ENCODE results near the gene PRKCZ. TPM values are rescaled to one million over a fixed set of nuclear protein-coding genes. Genes with fewer than 3 reads are reported as not detected.

Gene PRKCZ
- total RNA-seq, 1 experiment from 2014 or later = 45.9 TPM

DNA sequence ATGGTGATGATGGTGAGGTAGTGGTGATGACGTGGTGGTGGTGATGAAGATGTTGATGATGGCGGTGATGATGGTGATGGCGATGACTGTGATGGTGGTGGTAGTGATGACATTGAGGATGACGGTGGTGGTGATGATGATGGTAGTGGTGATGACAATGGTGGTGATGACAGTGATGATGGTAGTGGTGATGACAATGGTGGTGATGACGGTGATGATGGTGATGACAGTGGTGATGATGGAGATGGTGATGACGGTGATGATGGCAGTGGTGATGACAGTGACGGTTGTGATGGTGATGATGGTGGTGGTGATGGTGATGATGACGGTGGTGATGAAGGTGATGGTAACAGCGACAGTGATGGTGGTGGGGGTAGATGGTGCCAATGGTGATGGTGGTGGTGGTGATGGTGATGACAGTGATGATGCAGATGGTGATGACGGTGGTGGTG lies 105.0 kb downstream of the PRKCZ start:
- peaks cover 28% of the 10 kb centered on the region for H3K36me3 Mint-ChIP-seq (ENCODE audit: insufficient read depth, unreplicated experiment)
- intact Hi-C loops (cut with micrococcal nuclease; ENCODE audit: unreplicated experiment) = no loop called here
- DNase-seq = no peak
- Histone ChIP-seq H3K4me1 (no peaks in the 10 kb centered on the region), H3K27me3 (replicated peaks; ENCODE audit: control insufficient read depth, insufficient read depth, low read length) (no peaks in the 10 kb centered on the region), H3K36me3 (ENCODE audit: control insufficient read depth, insufficient read depth, low read length) (peaks cover 2% of the 10 kb centered on the region), H3K9me3 (no peaks in the 10 kb centered on the region), H3K4me3 (ENCODE audit: low read depth, low read length) (no peak overlapping the region)
- H3K4me1 Mint-ChIP-seq (ENCODE audit: low read depth, unreplicated experiment) = no peaks in the 10 kb centered on the region
- no peaks in the 10 kb centered on the region for H3K27me3 Mint-ChIP-seq (ENCODE audit: insufficient read depth, unreplicated experiment)
- BruUV-seq (replicated peaks) = no TSS peak
- H3K9me3 Mint-ChIP-seq (ENCODE audit: unreplicated experiment) = peaks cover 13% of the 10 kb centered on the region
- H3K4me3 Mint-ChIP-seq (ENCODE audit: unreplicated experiment) = no peak overlapping the region
- H3K27ac Mint-ChIP-seq (ENCODE audit: unreplicated experiment) = peak overlapping the region; percentile 18
- POLR2A ChIA-PET = no interaction called here
- TF ChIP-seq, protein P1, sequence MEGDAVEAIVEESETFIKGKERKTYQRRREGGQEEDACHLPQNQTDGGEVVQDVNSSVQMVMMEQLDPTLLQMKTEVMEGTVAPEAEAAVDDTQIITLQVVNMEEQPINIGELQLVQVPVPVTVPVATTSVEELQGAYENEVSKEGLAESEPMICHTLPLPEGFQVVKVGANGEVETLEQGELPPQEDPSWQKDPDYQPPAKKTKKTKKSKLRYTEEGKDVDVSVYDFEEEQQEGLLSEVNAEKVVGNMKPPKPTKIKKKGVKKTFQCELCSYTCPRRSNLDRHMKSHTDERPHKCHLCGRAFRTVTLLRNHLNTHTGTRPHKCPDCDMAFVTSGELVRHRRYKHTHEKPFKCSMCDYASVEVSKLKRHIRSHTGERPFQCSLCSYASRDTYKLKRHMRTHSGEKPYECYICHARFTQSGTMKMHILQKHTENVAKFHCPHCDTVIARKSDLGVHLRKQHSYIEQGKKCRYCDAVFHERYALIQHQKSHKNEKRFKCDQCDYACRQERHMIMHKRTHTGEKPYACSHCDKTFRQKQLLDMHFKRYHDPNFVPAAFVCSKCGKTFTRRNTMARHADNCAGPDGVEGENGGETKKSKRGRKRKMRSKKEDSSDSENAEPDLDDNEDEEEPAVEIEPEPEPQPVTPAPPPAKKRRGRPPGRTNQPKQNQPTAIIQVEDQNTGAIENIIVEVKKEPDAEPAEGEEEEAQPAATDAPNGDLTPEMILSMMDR (IDR thresholded peaks at IDR 0.05; ENCODE audit: insufficient read depth in 1 of 2, low read depth in 1 of 2, low read length in 1 of 2, severe bottlenecking in 1 of 2, unreplicated experiment in 1 of 2) = no peak
- CTCF ChIA-PET = no interaction called here

DNA sequence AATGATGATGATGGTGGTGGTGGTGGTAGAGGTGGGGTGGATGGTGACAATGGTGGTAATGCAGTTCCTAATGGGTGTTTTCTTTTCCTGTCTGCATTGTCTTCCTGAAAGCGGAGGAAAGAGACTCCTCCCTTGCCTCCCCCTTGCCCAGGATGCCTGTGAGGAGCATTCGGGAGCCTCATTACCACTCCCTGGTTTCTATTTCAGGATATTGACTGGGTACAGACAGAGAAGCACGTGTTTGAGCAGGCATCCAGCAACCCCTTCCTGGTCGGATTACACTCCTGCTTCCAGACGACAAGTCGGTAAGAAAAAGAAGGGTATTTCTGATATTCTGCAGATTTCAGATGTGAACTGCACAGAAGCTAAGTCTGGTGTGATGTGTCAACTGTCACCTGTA lies 105.6 kb downstream of the PRKCZ start:
- intact Hi-C loops (cut with micrococcal nuclease; ENCODE audit: unreplicated experiment) = no loop called here
- peaks cover 34% of the 10 kb centered on the region for H3K36me3 Mint-ChIP-seq (ENCODE audit: insufficient read depth, unreplicated experiment)
- no peaks in the 10 kb centered on the region for H3K9me3 ChIP-seq
- H3K4me1 Mint-ChIP-seq (ENCODE audit: low read depth, unreplicated experiment) = no peaks in the 10 kb centered on the region
- no peaks in the 10 kb centered on the region for H3K4me1 ChIP-seq
- ChIA-PET POLR2A (no interaction called here), CTCF (no interaction called here)
- H3K27me3 ChIP-seq (replicated peaks; ENCODE audit: control insufficient read depth, insufficient read depth, low read length) = no peaks in the 10 kb centered on the region
- BruUV-seq (replicated peaks) = no TSS peak
- H3K36me3 ChIP-seq (ENCODE audit: control insufficient read depth, insufficient read depth, low read length) = peaks cover 2% of the 10 kb centered on the region
- H3K9me3 Mint-ChIP-seq (ENCODE audit: unreplicated experiment) = peaks cover 13% of the 10 kb centered on the region
- H3K27ac Mint-ChIP-seq (ENCODE audit: unreplicated experiment) = no peak overlapping the region
- H3K27me3 Mint-ChIP-seq (ENCODE audit: insufficient read depth, unreplicated experiment) = no peaks in the 10 kb centered on the region
- no peak for DNase-seq
- H3K4me3 ChIP-seq (ENCODE audit: low read depth, low read length) = no peak overlapping the region
- TF ChIP-seq, protein P1 (IDR thresholded peaks at IDR 0.05; ENCODE audit: insufficient read depth in 1 of 2, low read depth in 1 of 2, low read length in 1 of 2, severe bottlenecking in 1 of 2, unreplicated experiment in 1 of 2) = no peak
- no peak overlapping the region for H3K4me3 Mint-ChIP-seq (ENCODE audit: unreplicated experiment)

GRCh38 chr1:2156866-2157265 lies 106.7 kb downstream of the PRKCZ start:
- POLR2A ChIA-PET = no interaction called here

More at GRCh38 chr1:2156866-2157265, 106.7 kb downstream of the PRKCZ start:
- no TSS peak for BruUV-seq (replicated peaks)
- H3K4me3 ChIP-seq (ENCODE audit: low read depth, low read length) = no peak overlapping the region
- no peaks in the 10 kb centered on the region for H3K27me3 ChIP-seq (replicated peaks; ENCODE audit: control insufficient read depth, insufficient read depth, low read length)
- H3K36me3 ChIP-seq (ENCODE audit: control insufficient read depth, insufficient read depth, low read length) = peaks cover 2% of the 10 kb centered on the region; the same call in 1 of the 2 replicates
- Mint-ChIP-seq H3K9me3 (ENCODE audit: unreplicated experiment) (peaks cover 13% of the 10 kb centered on the region), H3K36me3 (ENCODE audit: insufficient read depth, unreplicated experiment) (peaks cover 36% of the 10 kb centered on the region), H3K27ac (ENCODE audit: unreplicated experiment) (no peak overlapping the region), H3K4me3 (ENCODE audit: unreplicated experiment) (no peak overlapping the region), H3K4me1 (ENCODE audit: low read depth, unreplicated experiment) (no peaks in the 10 kb centered on the region), H3K27me3 (ENCODE audit: insufficient read depth, unreplicated experiment) (no peaks in the 10 kb centered on the region)
- CTCF ChIA-PET = no interaction called here
- TF ChIP-seq, protein P1 (IDR thresholded peaks at IDR 0.05; ENCODE audit: insufficient read depth in 1 of 2, low read depth in 1 of 2, low read length in 1 of 2, severe bottlenecking in 1 of 2, unreplicated experiment in 1 of 2) = no peak
- H3K9me3 ChIP-seq = no peaks in the 10 kb centered on the region
- no peaks in the 10 kb centered on the region for H3K4me1 ChIP-seq
- DNase-seq = no peak
- intact Hi-C loops (cut with micrococcal nuclease; ENCODE audit: unreplicated experiment) = no loop called here
